A549 treated with CpdA at 1 μM for 4 hours (cell line): ENCODE data around the gene SIM2. TPM values are rescaled to one million over a fixed set of nuclear protein-coding genes. Genes with fewer than 3 reads are reported as not detected.

Source experiments
- total RNA-seq: library from RNA; stranded (reverse); fragments of 200-300 nt; extraction: Qiagen RNA extraction; gene quantifications from 5 replicates; pipeline ENCODE4 v1.2.3, GENCODE V29; 2022; ENCODE audit warnings: low read depth

Gene SIM2
- total RNA-seq = 10.6 to 13.9 TPM (median 12.8 TPM) in 5 replicates

DNA sequence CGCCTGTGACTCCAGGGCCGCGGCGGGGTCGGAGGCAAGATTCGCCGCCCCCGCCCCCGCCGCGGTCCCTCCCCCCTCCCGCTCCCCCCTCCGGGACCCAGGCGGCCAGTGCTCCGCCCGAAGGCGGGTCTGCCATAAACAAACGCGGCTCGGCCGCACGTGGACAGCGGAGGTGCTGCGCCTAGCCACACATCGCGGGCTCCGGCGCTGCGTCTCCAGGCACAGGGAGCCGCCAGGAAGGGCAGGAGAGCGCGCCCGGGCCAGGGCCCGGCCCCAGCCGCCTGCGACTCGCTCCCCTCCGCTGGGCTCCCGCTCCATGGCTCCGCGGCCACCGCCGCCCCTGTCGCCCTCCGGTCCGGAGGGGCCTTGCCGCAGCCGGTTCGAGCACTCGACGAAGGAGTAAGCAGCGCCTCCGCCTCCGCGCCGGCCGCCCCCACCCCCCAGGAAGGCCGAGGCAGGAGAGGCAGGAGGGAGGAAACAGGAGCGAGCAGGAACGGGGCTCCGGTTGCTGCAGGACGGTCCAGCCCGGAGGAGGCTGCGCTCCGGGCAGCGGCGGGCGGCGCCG lies at the start of gene SIM2:
Gene SIM2, plus strand, starts transcription at position 135 of the 565 bp plus-strand sequence. CDS start 632 bp downstream, outside the sequence.

Other genes with a start within 250 kb of the SIM2 start
- gene CLDN14, start 219.0 kb upstream of the SIM2 start, total RNA-seq = 0.34 to 0.50 TPM (median 0.35 TPM) in 4 of 5 replicates, not detected in the other